ENCODE results near the gene RNU6-1. TPM values are rescaled to one million over a fixed set of nuclear protein-coding genes. Genes with fewer than 3 reads are reported as not detected.

The RNU6-1 gene
- total RNA-seq, 6 donors from 2014 or later = not detected

DNA sequence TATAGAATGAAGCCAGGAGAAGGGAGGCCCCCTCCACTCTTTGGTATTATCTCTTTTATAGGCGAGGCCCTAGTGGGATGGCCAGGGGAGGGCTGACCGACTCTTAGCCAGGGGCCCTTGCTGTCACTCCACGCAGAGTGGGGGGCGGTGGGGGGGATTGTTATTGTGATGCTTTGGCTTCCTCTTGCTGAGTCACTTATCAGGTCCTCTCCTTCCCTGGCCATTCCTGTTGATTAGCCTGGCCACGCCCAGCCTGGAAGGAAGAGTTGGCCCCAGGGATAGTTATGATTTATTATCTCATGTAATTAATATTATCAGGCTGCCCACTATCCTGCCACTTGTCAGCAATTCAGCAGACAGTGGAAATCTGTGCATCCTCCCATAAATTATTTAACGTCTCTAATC lies 40.0 kb downstream of the RNU6-1 start:
- Histone ChIP-seq H3K27me3 (no peaks in the 10 kb centered on the region), H3K27ac (no peak overlapping the region), H3K4me3 (no peak overlapping the region), H3K9me3 (peaks cover 0 to 9% (median 4%) of the 10 kb centered on the region in 4 donors), H3K36me3 (peaks cover 0 to 4% (median 0%) of the 10 kb centered on the region in 4 donors), H3K4me1 (peaks cover 0 to 10% (median 6%) of the 10 kb centered on the region in 4 donors)
- TF ChIP-seq POLR2A (IDR thresholded peaks at IDR 0.05) = no peak
- TF ChIP-seq, protein P1, sequence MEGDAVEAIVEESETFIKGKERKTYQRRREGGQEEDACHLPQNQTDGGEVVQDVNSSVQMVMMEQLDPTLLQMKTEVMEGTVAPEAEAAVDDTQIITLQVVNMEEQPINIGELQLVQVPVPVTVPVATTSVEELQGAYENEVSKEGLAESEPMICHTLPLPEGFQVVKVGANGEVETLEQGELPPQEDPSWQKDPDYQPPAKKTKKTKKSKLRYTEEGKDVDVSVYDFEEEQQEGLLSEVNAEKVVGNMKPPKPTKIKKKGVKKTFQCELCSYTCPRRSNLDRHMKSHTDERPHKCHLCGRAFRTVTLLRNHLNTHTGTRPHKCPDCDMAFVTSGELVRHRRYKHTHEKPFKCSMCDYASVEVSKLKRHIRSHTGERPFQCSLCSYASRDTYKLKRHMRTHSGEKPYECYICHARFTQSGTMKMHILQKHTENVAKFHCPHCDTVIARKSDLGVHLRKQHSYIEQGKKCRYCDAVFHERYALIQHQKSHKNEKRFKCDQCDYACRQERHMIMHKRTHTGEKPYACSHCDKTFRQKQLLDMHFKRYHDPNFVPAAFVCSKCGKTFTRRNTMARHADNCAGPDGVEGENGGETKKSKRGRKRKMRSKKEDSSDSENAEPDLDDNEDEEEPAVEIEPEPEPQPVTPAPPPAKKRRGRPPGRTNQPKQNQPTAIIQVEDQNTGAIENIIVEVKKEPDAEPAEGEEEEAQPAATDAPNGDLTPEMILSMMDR (IDR thresholded peaks at IDR 0.05) = no peak
- TF ChIP-seq EP300 (IDR thresholded peaks at IDR 0.05) = no peak
- no peak for TF ChIP-seq POLR2AphosphoS5 (IDR thresholded peaks at IDR 0.05)
- ATAC-seq (ENCODE audit: low FRiP score in 2 of 2) = no peak
- no peak for DNase-seq
- WGBS, 2 donors = 66 to 70% methylated on average over 4 to 6 of the region's 6 CpGs

DNA sequence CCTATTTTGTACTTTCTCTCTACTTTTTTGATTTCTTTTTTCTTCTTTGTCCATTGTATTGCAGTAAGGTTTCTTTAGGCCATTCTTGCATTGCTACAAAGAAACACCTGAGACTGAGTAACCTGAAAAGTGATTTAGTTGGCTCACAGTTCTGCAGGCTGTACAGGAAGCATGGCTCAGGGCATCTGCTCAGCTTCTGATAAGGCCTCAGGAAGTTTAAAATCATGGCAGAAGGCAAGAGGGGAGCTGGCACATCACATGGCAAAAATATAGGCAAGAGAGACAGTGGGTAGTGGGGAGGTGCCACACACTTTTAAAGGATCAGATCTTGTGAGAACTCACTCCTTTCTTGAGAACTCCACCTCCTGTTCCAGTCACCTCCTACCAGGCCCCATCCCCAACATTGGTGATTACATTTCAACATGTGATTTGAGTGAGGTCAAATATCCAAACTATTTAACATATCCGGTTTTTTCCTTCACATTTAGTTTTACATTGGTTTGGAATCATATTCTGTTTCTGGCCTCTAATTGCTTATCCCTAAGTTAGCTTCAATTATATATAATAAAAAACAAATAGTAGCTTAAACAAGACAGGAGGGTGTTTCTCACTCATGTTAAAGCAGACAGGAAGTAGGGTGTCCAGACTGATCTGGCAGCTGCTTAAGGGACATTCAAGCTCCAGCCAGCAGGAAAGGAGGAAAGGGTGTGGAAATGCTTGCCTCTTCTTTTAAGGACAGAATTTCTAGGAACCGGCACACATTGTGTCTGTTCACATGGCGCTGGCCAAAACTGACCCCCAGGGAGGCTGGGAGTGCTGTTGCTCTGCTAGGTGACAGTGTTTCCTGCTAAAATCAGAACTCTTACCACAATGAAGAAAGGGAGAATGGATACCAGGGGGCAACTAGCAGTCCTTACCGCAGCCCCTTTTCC lies 43.4 kb downstream of the RNU6-1 start:
- no peak for ATAC-seq (ENCODE audit: low FRiP score in 2 of 2)
- DNase-seq = no peak
- TF ChIP-seq, protein P1 (IDR thresholded peaks at IDR 0.05) = no peak
- peak in 1 of 2 donors; percentile 31 for TF ChIP-seq POLR2AphosphoS5 (IDR thresholded peaks at IDR 0.05)
- Histone ChIP-seq H3K4me3 (no peak overlapping the region), H3K36me3 (no peaks in the 10 kb centered on the region), H3K27ac (peak overlapping the region in 1 of 4 donors; percentile 21), H3K27me3 (no peaks in the 10 kb centered on the region), H3K9me3 (peaks cover 0 to 10% (median 4%) of the 10 kb centered on the region in 4 donors), H3K4me1 (peaks cover 0 to 10% (median 6%) of the 10 kb centered on the region in 4 donors)
- WGBS, 2 donors = 53 to 73% methylated on average over 4 of the region's 4 CpGs

DNA sequence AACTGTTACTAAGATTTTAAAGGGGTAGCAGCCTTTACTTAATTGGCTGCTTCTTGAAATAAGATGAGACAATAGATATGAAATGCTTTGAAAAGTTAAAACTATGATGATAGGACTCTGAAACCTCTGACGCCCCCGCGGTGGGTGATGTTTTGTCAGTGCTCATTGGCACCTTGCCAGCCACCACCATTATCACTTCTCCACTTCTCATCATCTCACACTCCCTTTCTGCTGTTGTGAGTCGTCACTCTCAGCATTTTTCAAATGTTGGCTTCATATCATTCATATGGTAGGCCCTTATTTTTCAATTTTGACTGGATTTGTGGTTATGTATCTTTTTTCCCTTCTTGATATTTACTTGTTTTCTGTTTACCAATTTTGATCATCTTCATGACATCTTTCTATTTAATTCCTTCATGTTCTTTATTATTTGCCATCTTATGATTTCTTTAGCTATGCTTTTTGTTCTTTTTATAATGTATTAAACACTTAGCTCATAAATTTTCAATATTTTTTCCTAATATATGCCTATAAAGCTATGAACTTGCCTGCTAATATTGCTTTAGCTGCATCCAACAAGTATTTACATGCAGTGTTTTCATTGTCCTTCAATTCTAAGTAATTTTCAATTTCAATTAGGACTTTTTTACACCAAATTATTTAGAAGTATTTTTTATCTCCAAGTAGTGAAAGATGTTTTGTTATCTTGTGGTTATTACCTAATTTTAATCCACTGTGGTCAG lies 44.8 kb downstream of the RNU6-1 start:
- H3K27ac ChIP-seq = no peak overlapping the region
- peaks cover 0 to 10% (median 6%) of the 10 kb centered on the region in 4 donors for H3K4me1 ChIP-seq
- DNase-seq (no peak), ATAC-seq (ENCODE audit: low FRiP score in 2 of 2) (no peak)
- peaks cover 0 to 10% (median 4%) of the 10 kb centered on the region in 4 donors for H3K9me3 ChIP-seq
- TF ChIP-seq EP300 (IDR thresholded peaks at IDR 0.05) (no peak), POLR2AphosphoS5 (IDR thresholded peaks at IDR 0.05) (no peak), POLR2A (IDR thresholded peaks at IDR 0.05) (no peak)
- TF ChIP-seq, protein P1 (IDR thresholded peaks at IDR 0.05) = no peak
- H3K27me3 ChIP-seq = no peaks in the 10 kb centered on the region
- 79 to 83% methylated on average over 4 of the region's 4 CpGs for WGBS, 2 donors
- no peaks in the 10 kb centered on the region for H3K36me3 ChIP-seq
- H3K4me3 ChIP-seq = no peak overlapping the region

DNA sequence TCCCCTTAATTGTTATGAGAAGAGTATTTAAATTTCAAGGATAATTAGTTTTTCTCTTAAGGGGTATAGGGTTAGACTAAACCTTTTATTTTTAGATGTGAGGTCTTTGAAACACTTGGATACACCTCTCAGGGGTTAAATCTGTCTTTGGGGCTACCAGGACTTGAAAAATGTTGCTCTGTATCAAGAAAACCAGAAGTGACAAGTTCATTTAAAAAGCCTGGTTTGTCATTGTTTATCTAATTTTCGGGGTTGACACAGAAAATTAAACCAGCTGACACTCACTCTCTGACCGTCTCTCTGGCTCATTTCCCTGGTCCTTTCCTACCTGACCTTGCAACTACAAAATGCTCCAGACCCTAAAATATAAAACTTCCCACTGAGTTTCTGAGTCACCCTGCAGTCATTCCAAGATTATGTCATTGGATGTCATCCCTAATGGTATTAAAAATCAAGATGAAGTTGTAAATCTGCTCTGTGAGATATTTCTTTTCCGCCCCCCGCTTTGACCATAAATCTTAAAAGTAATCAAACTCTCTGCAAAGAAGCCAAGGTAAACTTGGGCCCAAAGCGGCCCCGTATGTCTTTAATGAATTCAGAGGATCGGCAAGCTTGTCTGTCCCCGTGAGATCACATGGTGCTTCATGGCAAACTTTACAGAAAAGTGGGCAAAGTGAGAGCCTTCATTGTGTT lies 47.4 kb downstream of the RNU6-1 start:
- 82 to 92% methylated on average over 8 of the region's 8 CpGs for WGBS, 2 donors
- DNase-seq (no peak), ATAC-seq (ENCODE audit: low FRiP score in 2 of 2) (no peak)
- no peak overlapping the region for H3K27ac ChIP-seq
- H3K4me1 ChIP-seq = peaks cover 0 to 7% (median 0%) of the 10 kb centered on the region in 4 donors
- H3K9me3 ChIP-seq = peaks cover 0 to 10% (median 4%) of the 10 kb centered on the region in 4 donors
- no peaks in the 10 kb centered on the region for H3K36me3 ChIP-seq
- TF ChIP-seq, protein P1 (IDR thresholded peaks at IDR 0.05) = no peak
- no peak for TF ChIP-seq POLR2A (IDR thresholded peaks at IDR 0.05)
- no peak for TF ChIP-seq EP300 (IDR thresholded peaks at IDR 0.05)
- no peak for TF ChIP-seq POLR2AphosphoS5 (IDR thresholded peaks at IDR 0.05)
- no peak overlapping the region for H3K4me3 ChIP-seq
- no peaks in the 10 kb centered on the region for H3K27me3 ChIP-seq

Data from upper lobe of left lung (tissue), 6 donors.